Gastrocnemius medialis (tissue), 4 donors: ENCODE measurements around the gene GULP1. TPM values are rescaled to one million over a fixed set of nuclear protein-coding genes. Genes with fewer than 3 reads are reported as not detected.
"Not testable (repeated sequence)": the region's sequence is repeated elsewhere in the genome, so short reads cannot be mapped to it uniquely, and the experiment has no call there.

ENCODE experiments used
- ATAC-seq, 2 donors: fragments of 150-250 bp; one replicate each; pipeline ENCODE4 v1.9.1; 2016
- DNase-seq, 2 donors: peaks; one replicate each; pipeline ENCODE4 v3.0.0-alpha.2; 2019
- H3K27ac ChIP-seq, 4 donors: fragments of 200-600 bp; sonication (generic); 1 replicate in 1 of 4; 2 replicates in 3 of 4; pipeline ENCODE4 v1.5.1; 2016 to 2018; ENCODE audit warnings: mild to moderate bottlenecking in 2 of 4, moderate library complexity in 1 of 4
- H3K27me3 ChIP-seq, 3 donors: fragments of 200-600 bp; sonication (generic) in 2 of 3; 1 replicate in 1 of 3; 2 replicates in 2 of 3; pipeline versions ENCODE4 v1.5.1 to v1.6.0; 2016 to 2019; ENCODE audit warnings: mild to moderate bottlenecking in 1 of 3, moderate library complexity in 1 of 3
- H3K36me3 ChIP-seq, 2 donors: fragments of 200-600 bp; sonication (generic) in 1 of 2; one replicate each; pipeline ENCODE4 v1.5.1; 2017 to 2018
- H3K4me1 ChIP-seq, 2 donors: fragments of 200-600 bp; sonication (generic) in 1 of 2; one replicate each; pipeline ENCODE4 v1.5.1; 2016 to 2017; ENCODE audit warnings: mild to moderate bottlenecking in 2 of 2
- H3K4me3 ChIP-seq, 4 donors: fragments of 200-600 bp; sonication (generic) in 3 of 4; 1 replicate in 1 of 4; 2 replicates in 3 of 4; pipeline ENCODE4 v1.5.1; 2016 to 2019; ENCODE audit warnings: mild to moderate bottlenecking in 2 of 4
- H3K9me3 ChIP-seq, 3 donors: fragments of 200-600 bp; sonication (generic) in 2 of 3; 1 replicate in 1 of 3; 2 replicates in 2 of 3; pipeline ENCODE4 v1.5.1; 2016 to 2019
- CTCF ChIP-seq, 5 experiments: fragments of 450-650 bp in 3 of 5; fragments of 200-600 bp in 2 of 5; sonication (generic) in 2 of 5; IDR thresholded peaks in 4 of 5; conservative IDR thresholded peaks in 1 of 5; 1 replicate in 4 of 5; 2 replicates in 1 of 5; pipeline ENCODE4 v1.5.1; 2016 to 2019; ENCODE audit warnings: antibody characterized with exemption in 5 of 5, mild to moderate bottlenecking in 3 of 5, moderate library complexity in 3 of 5
- POLR2A ChIP-seq, 2 donors: fragments of 450-650 bp; IDR thresholded peaks; one replicate each; pipeline ENCODE4 v1.6.1; 2017; ENCODE audit warnings: antibody characterized with exemption in 2 of 2, mild to moderate bottlenecking in 2 of 2, moderate library complexity in 2 of 2
- in situ Hi-C, 4 donors: fragments of 200-750 bp; cut with MboI; loops; one replicate each; pipeline versions ENCODE4 v1.15.0 to v1.8.0; 2017; ENCODE audit warnings: low sequenced_read_pairs in 4 of 4
- intact Hi-C: fragments of 100-400 bp; cut with DNase I; formaldehyde crosslinking; loops from one replicate; pipeline ENCODE4 v1.15.1; 2023; ENCODE audit warnings: low total_unique reads
- total RNA-seq, 4 donors: library from RNA; depleted of rRNA; stranded (reverse); fragments of >200 nt; gene quantifications; one replicate each; pipeline versions ENCODE4 v1.1.0 to v1.2.3, GENCODE V29; 2016

GULP1 gene
- total RNA-seq, 4 donors from 2014 or later, result 7.3 to 16.4 (median 12.1) TPM

DNA sequence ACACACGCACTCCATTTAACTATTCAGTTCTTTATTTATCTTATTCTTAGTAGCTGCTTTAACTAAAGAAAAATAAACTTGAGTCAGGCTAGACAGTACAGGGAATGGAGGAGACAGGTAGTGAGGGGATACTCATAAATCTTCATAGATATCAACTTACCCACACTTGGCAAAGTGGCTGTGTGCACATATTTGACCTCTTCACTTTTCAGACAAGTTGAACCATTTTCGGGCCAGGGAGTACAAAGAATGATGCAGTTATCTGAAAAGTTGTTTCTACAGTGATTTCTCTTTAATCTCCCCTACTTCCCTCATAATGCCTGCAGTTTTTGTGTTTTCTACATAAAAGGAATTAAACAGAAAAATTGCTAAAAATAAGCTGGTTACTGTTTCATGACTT is 307.5 kb downstream of the GULP1 start:
- DNase-seq (no peak), ATAC-seq (no peak)
- in situ Hi-C loops (no loop called here), intact Hi-C loops (no loop called here)
- Histone ChIP-seq H3K27ac (no peak overlapping the region), H3K4me3 (no peak overlapping the region), H3K4me1 (peaks cover 0 to 4% of the 10 kb centered on the region in 2 donors), H3K9me3 (no peaks in the 10 kb centered on the region), H3K36me3 (no peaks in the 10 kb centered on the region), H3K27me3 (no peaks in the 10 kb centered on the region)
- TF ChIP-seq POLR2A (IDR thresholded peaks at IDR 0.05) (no peak), CTCF (IDR thresholded peaks at IDR 0.05 in 4 of 5, conservative IDR thresholded peaks at IDR 0.05 in 1 of 5) (no peak)

GRCh38 chr2:188600536-188601210 is 309.0 kb downstream of the GULP1 start:
- Histone ChIP-seq H3K4me3 (no peak overlapping the region), H3K36me3 (no peaks in the 10 kb centered on the region), H3K27me3 (no peaks in the 10 kb centered on the region), H3K27ac (no peak overlapping the region), H3K4me1 (peaks cover 0 to 4% of the 10 kb centered on the region in 2 donors), H3K9me3 (no peaks in the 10 kb centered on the region)
- DNase-seq (no peak), ATAC-seq (no peak)
- in situ Hi-C loops (no loop called here), intact Hi-C loops (no loop called here)
- no peak for TF ChIP-seq POLR2A (IDR thresholded peaks at IDR 0.05)
- TF ChIP-seq CTCF (IDR thresholded peaks at IDR 0.05 in 4 of 5, conservative IDR thresholded peaks at IDR 0.05 in 1 of 5), result no peak

- no peak for ATAC-seq
- in situ Hi-C loops, result no loop called here
- no peaks in the 10 kb centered on the region for H3K9me3 ChIP-seq
- no peak overlapping the region for H3K4me3 ChIP-seq
- TF ChIP-seq POLR2A (IDR thresholded peaks at IDR 0.05), result no peak
- no peak for TF ChIP-seq CTCF (IDR thresholded peaks at IDR 0.05 in 4 of 5, conservative IDR thresholded peaks at IDR 0.05 in 1 of 5)
- peaks cover 0 to 4% of the 10 kb centered on the region in 2 donors for H3K4me1 ChIP-seq
- intact Hi-C loops, result no loop called here
- H3K36me3 ChIP-seq, result no peaks in the 10 kb centered on the region
- DNase-seq, result no peak
- H3K27ac ChIP-seq, result no peak overlapping the region
- no peaks in the 10 kb centered on the region for H3K27me3 ChIP-seq
Observed at GRCh38 chr2:188601391-188601790, 309.7 kb downstream of the GULP1 start.

DNA sequence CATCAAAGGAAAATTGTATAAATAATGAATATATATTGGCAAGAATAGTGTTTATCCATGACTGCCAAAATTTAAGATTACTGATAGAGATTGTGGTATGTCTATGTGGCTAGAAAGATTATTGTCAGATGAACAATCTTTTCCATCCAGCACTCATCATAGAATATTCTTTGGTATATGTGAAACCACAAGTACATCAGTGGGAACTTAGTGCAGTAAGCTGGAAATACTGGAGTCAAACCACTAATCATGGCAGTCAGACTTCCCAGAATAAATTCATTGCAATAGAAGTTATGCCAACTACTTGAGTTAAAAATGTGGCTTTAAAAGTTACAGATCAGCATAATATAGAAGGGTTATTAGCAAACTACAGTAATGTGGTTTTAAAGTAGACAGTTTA is 310.3 kb downstream of the GULP1 start:
- intact Hi-C loops, result no loop called here
- Histone ChIP-seq H3K4me3 (no peak overlapping the region), H3K36me3 (no peaks in the 10 kb centered on the region), H3K4me1 (peaks cover 0 to 4% of the 10 kb centered on the region in 2 donors), H3K27ac (no peak overlapping the region), H3K27me3 (no peaks in the 10 kb centered on the region), H3K9me3 (no peaks in the 10 kb centered on the region)
- TF ChIP-seq POLR2A (IDR thresholded peaks at IDR 0.05) (no peak), CTCF (IDR thresholded peaks at IDR 0.05 in 4 of 5, conservative IDR thresholded peaks at IDR 0.05 in 1 of 5) (no peak)
- no peak for DNase-seq
- ATAC-seq, result no peak
- in situ Hi-C loops, result no loop called here

DNA sequence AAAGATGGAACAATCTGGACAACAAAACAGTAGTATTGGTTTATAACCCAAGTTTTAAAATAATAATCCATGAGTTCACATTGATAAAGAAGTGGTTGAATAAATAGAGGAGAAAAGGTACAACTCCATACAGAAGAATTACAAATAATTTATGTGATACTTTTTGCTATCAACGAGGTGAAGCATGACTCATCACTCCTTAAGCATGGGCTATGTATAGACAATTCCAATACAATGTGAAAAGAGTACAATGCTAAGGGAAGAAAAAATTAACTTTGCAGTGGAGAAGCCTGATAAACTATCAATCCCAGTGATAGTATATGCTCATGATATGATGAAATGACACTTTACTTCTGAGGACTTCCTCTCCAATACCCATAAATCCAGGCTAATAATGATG is 312.9 kb downstream of the GULP1 start:
- no peak overlapping the region for H3K27ac ChIP-seq
- H3K9me3 ChIP-seq, result no peaks in the 10 kb centered on the region
- DNase-seq (no peak), ATAC-seq (no peak)
- H3K4me1 ChIP-seq, result no peaks in the 10 kb centered on the region
- H3K36me3 ChIP-seq, result no peaks in the 10 kb centered on the region
- intact Hi-C loops (no loop called here), in situ Hi-C loops (no loop called here)
- H3K4me3 ChIP-seq, result no peak overlapping the region
- TF ChIP-seq CTCF (IDR thresholded peaks at IDR 0.05 in 4 of 5, conservative IDR thresholded peaks at IDR 0.05 in 1 of 5), result no peak
- no peak for TF ChIP-seq POLR2A (IDR thresholded peaks at IDR 0.05)
- no peaks in the 10 kb centered on the region for H3K27me3 ChIP-seq

GRCh38 chr2:188605609-188606584 is 314.2 kb downstream of the GULP1 start:
- H3K4me3 ChIP-seq, H3K27me3 ChIP-seq: not testable (repeated sequence)

More at GRCh38 chr2:188605609-188606584, 314.2 kb downstream of the GULP1 start:
- H3K9me3 ChIP-seq, H3K4me1 ChIP-seq, H3K27ac ChIP-seq, H3K36me3 ChIP-seq, in situ Hi-C loops, ATAC-seq, DNase-seq, intact Hi-C loops: not testable (repeated sequence)
